CD4-positive, alpha-beta T cell (primary cell): Measurements from ENCODE around the gene MAP3K5. TPM values are rescaled to one million over a fixed set of nuclear protein-coding genes. Genes with fewer than 3 reads are reported as not detected.

Experiments
- ATAC-seq: fragments of 200-7000 bp; cut with Tn5 transposase; one replicate; pipeline ENCODE4 v1.10.0; 2022; ENCODE audit warnings: mild to moderate bottlenecking; ENCODE audit not compliant: poor library complexity
- CTCF ChIA-PET: fragments of 350-600 bp; sonication (Branson Sonifier 250); formaldehyde crosslinking; loops from one replicate; lab custom pipeline; 2021; ENCODE audit warnings: antibody characterized with exemption, inconsistent platforms; lab: Charles Lee
- POLR2A ChIA-PET: fragments of 350-600 bp; sonication (Branson Sonifier 250); formaldehyde crosslinking; loops from one replicate; lab custom pipeline; 2021; ENCODE audit warnings: antibody characterized with exemption, inconsistent platforms; lab: Charles Lee
- DNase-seq, 14 experiments: peaks; one replicate each; pipeline ENCODE4 v3.0.0-alpha.2; 2013 to 2020; ENCODE audit warnings: mixed read lengths in 2 of 14
- H3K27ac ChIP-seq, 2 donors: one replicate each; pipeline versions ENCODE4 v1.5.1 to v1.7.0; 2013; ENCODE audit warnings: low read length in 2 of 2, low read depth in 1 of 2, mild to moderate bottlenecking in 1 of 2
- H3K27me3 ChIP-seq, 2 experiments: 1 replicate in 1 of 2; 2 replicates in 1 of 2; pipeline versions ENCODE4 v1.6.1 to v1.7.0; 2013; ENCODE audit warnings: low read length in 2 of 2, control low read depth in 1 of 2, mild to moderate bottlenecking in 1 of 2, moderate library complexity in 1 of 2; ENCODE audit not compliant: insufficient read depth in 2 of 2, control insufficient read depth in 1 of 2
- H3K36me3 ChIP-seq: one replicate; pipeline ENCODE4 v1.6.1; 2013; ENCODE audit warnings: low read length, control low read depth; ENCODE audit not compliant: insufficient read depth
- H3K4me1 ChIP-seq: one replicate; pipeline ENCODE4 v1.6.1; 2013; ENCODE audit warnings: low read length, control low read depth; ENCODE audit not compliant: insufficient read depth
- H3K4me3 ChIP-seq: one replicate; pipeline ENCODE4 v1.5.1; 2013; ENCODE audit warnings: mild to moderate bottlenecking, low read length, moderate library complexity
- H3K9me3 ChIP-seq, 2 experiments: 1 replicate in 1 of 2; 2 replicates in 1 of 2; pipeline versions ENCODE4 v1.6.1 to v1.7.0; 2013; ENCODE audit warnings: low read length in 2 of 2, mild to moderate bottlenecking in 2 of 2, control low read depth in 1 of 2, moderate library complexity in 1 of 2; ENCODE audit not compliant: control insufficient read depth in 1 of 2, insufficient read depth in 1 of 2
- H3K27ac Mint-ChIP-seq: one replicate; pipeline ENCODE4 v1.8.0; 2020; ENCODE audit warnings: mixed read lengths
- H3K27me3 Mint-ChIP-seq: one replicate; pipeline ENCODE4 v1.8.0; 2021; ENCODE audit warnings: mixed read lengths
- H3K36me3 Mint-ChIP-seq: one replicate; pipeline ENCODE4 v1.8.0; 2021; ENCODE audit warnings: low read depth, mixed read lengths
- H3K4me1 Mint-ChIP-seq: one replicate; pipeline ENCODE4 v1.8.0; 2021; ENCODE audit warnings: low read depth, mixed read lengths
- H3K4me3 Mint-ChIP-seq: one replicate; pipeline ENCODE4 v1.8.0; 2020; ENCODE audit warnings: mild to moderate bottlenecking, mixed read lengths
- H3K9me3 Mint-ChIP-seq: one replicate; pipeline ENCODE4 v1.8.0; 2020; ENCODE audit warnings: mixed read lengths
- CTCF ChIP-seq: fragments of 200-600 bp; IDR thresholded peaks from one replicate; pipeline ENCODE4 v1.8.0; 2022; ENCODE audit warnings: antibody characterized with exemption, mild to moderate bottlenecking
- intact Hi-C, 2 experiments: fragments of 100-400 bp; cut with DNase I in 1 of 2; cut with micrococcal nuclease in 1 of 2; formaldehyde crosslinking; loops; one replicate each; pipeline versions ENCODE4 v1.15.1 to v1.9.0; 2023 to 2025; cut with DNase I, micrococcal nuclease
- total RNA-seq, 174 experiments: library from RNA in 2 of 174; stranded (reverse) in 2 of 174; gene quantifications; one replicate each; pipeline ENCODE4 v1.2.3 and lab custom pipeline; 2021 to 2026

The MAP3K5 gene
- total RNA-seq, 2 experiments from 2014 or later, result 12.9 to 14.1 TPM

GRCh38 chr6:136783021-136783420 is 9.3 kb downstream of the MAP3K5 start:
- Mint-ChIP-seq H3K4me1 (peaks cover 63% of the 10 kb centered on the region), H3K4me3 (no peak overlapping the region), H3K27ac (peak overlapping the region; percentile 67), H3K36me3 (peaks cover 5% of the 10 kb centered on the region), H3K27me3 (no peaks in the 10 kb centered on the region), H3K9me3 (no peaks in the 10 kb centered on the region)
- POLR2A ChIA-PET, result no interaction called here
- Histone ChIP-seq H3K27me3 (no peaks in the 10 kb centered on the region), H3K4me3 (no peak overlapping the region), H3K9me3 (no peaks in the 10 kb centered on the region), H3K27ac (no peak overlapping the region), H3K4me1 (peaks cover 68% of the 10 kb centered on the region), H3K36me3 (peaks cover 3% of the 10 kb centered on the region)
- no peak for DNase-seq
- TF ChIP-seq CTCF, result no peak
- intact Hi-C loops, result no loop called here
- no peak for ATAC-seq
- CTCF ChIA-PET, result interaction anchor here (4.3 kb wide), 1 partner anchor 9 kb away, joined by 32 read pairs; the partner anchor contains the start of gene MAP3K5

- ATAC-seq, result peak; percentile 54
- Histone ChIP-seq H3K4me1 (peaks cover 62% of the 10 kb centered on the region), H3K9me3 (no peaks in the 10 kb centered on the region), H3K36me3 (peaks cover 3% of the 10 kb centered on the region), H3K27ac (no peak overlapping the region), H3K27me3 (no peaks in the 10 kb centered on the region), H3K4me3 (no peak overlapping the region)
- peaks cover 55% of the 10 kb centered on the region for H3K4me1 Mint-ChIP-seq
- intact Hi-C loops, result no loop called here
- H3K9me3 Mint-ChIP-seq, result no peaks in the 10 kb centered on the region
- H3K27me3 Mint-ChIP-seq, result no peaks in the 10 kb centered on the region
- peaks cover 5% of the 10 kb centered on the region for H3K36me3 Mint-ChIP-seq
- no peak for TF ChIP-seq CTCF
- peak overlapping the region; percentile 9 for H3K4me3 Mint-ChIP-seq
- H3K27ac Mint-ChIP-seq, result no peak overlapping the region
- ChIA-PET POLR2A (interaction anchor here (0.6 to 2.2 kb wide), 2 partner anchors 10 to 38 kb away, joined by 3 to 6 read pairs; partner anchors contain the start of gene MAP3K5), CTCF (interaction anchor here (0.8 to 4.3 kb wide), 2 partner anchors 10 to 46 kb away, joined by 3 to 32 read pairs; partner anchors contain the start of gene MAP3K5)
- DNase-seq, result peak in 2 of 14 experiments; percentile 39 to 44
Observed at GRCh38 chr6:136782021-136782770, 10.1 kb downstream of the MAP3K5 start.

- intact Hi-C loops, result loop anchor here in 1 of 2 experiments (2.0 kb wide), 1 partner anchor 18 kb away; no protein-coding TSS in a partner anchor
- Mint-ChIP-seq H3K27me3 (no peaks in the 10 kb centered on the region), H3K4me1 (peaks cover 56% of the 10 kb centered on the region), H3K9me3 (no peaks in the 10 kb centered on the region), H3K27ac (no peak overlapping the region), H3K36me3 (peaks cover 5% of the 10 kb centered on the region), H3K4me3 (no peak overlapping the region)
- ATAC-seq, result no peak
- POLR2A ChIA-PET, result interaction anchor here (2.2 kb wide), 1 partner anchor 11 kb away, joined by 6 read pairs; the partner anchor contains the start of gene MAP3K5
- Histone ChIP-seq H3K4me1 (peaks cover 51% of the 10 kb centered on the region), H3K36me3 (peaks cover 3% of the 10 kb centered on the region), H3K4me3 (no peak overlapping the region), H3K9me3 (no peaks in the 10 kb centered on the region), H3K27ac (no peak overlapping the region), H3K27me3 (no peaks in the 10 kb centered on the region)
- TF ChIP-seq CTCF, result no peak
- DNase-seq, result no peak
- CTCF ChIA-PET, result interaction anchor here (1.3 to 4.3 kb wide), 2 partner anchors 8 to 11 kb away, joined by 3 to 32 read pairs; partner anchors contain the start of gene MAP3K5
Observed at GRCh38 chr6:136780972-136781371, 11.3 kb downstream of the MAP3K5 start.
